OCI-LY1 (cell line): ENCODE measurements around the gene UBE2Z.

ENCODE experiments used
- CTCF ChIP-seq: fragments of 200-600 bp; sonication (generic), shearing (Covaris generic); IDR thresholded peaks from 2 replicates; pipeline ENCODE4 v1.5.1; 2017; ENCODE audit warnings: mild to moderate bottlenecking, antibody characterized with exemption, low read length, moderate library complexity, mixed read lengths
- EZH2 ChIP-seq: fragments of 200-600 bp; sonication (generic), shearing (Covaris generic); IDR thresholded peaks from 2 replicates; pipeline ENCODE4 v1.8.0; 2017; ENCODE audit warnings: borderline replicate concordance, mixed run types, mild to moderate bottlenecking, antibody characterized with exemption, low read length, moderate library complexity, mixed read lengths

GRCh38 chr17:48930435-48930873, 22.2 kb downstream of the UBE2Z start:
- TF ChIP-seq CTCF = no peak
- no peak for TF ChIP-seq EZH2
